Measurements from ENCODE around the gene PNPLA7. TPM values are rescaled to one million over a fixed set of nuclear protein-coding genes. Genes with fewer than 3 reads are reported as not detected.

The PNPLA7 gene
- total RNA-seq, 1 experiment from 2014 or later, result 0.77 TPM

GRCh38 chr9:137590469-137591383, 40.5 kb upstream of the PNPLA7 start, which contains the start of gene ZMYND19:
Gene ZMYND19 (minus strand): TSS chr9:137590512. CDS start chr9:137590263, 249 bp downstream.
- Histone ChIP-seq H3K27me3 (ENCODE audit: low read length) (no peaks in the 10 kb centered on the region), H3K4me3 (ENCODE audit: low read length) (peak within 1 kb of the TSS; percentile 89), H3K36me3 (ENCODE audit: low read depth, low read length) (peaks cover 10% of the 10 kb centered on the region; the same call in 1 of the 2 replicates), H2AFZ (ENCODE audit: low read length) (peak within 1 kb of the TSS; percentile 78), H3K27ac (ENCODE audit: low read length) (no peak within 1 kb of the TSS), H3K4me2 (ENCODE audit: low read length) (peak within 1 kb of the TSS; percentile 97), H3K9ac (ENCODE audit: low read length) (peak within 1 kb of the TSS; percentile 83), H4K20me1 (ENCODE audit: low read length) (0 out of 2 replicates have a peak, but pooled peaks cover 8% of the 10 kb centered on the region), H3K79me2 (ENCODE audit: low read length) (peaks cover 21% of the 10 kb centered on the region), H3F3A (ENCODE audit: low read length, unreplicated experiment) (no peaks in the 10 kb centered on the region), H3K9me3 (ENCODE audit: low read length) (no peaks in the 10 kb centered on the region), H3K9me2 (replicated peaks; ENCODE audit: low read length) (no peaks in the 10 kb centered on the region), H3K4me1 (ENCODE audit: insufficient read depth, low read length) (0 out of 2 replicates have a peak, but pooled peaks cover 9% of the 10 kb centered on the region)
- TF ChIP-seq EZH2 (IDR thresholded peaks at IDR 0.05; ENCODE audit: low read length, unreplicated experiment) (no peak), CTCF (conservative IDR thresholded peaks at IDR 0.05; ENCODE audit: low read depth, low read length) (no peak), EZH2phosphoT487 (IDR thresholded peaks at IDR 0.05; ENCODE audit: borderline replicate concordance, low read length) (no peak)
- DNase-seq (peak; percentile 86), ATAC-seq (peak; percentile 94)
- no TSS peak for BruUV-seq (replicated peaks)
- intact Hi-C loops (cut with micrococcal nuclease), result no loop called here
- ChIA-PET POLR2A (ENCODE audit: unreplicated experiment) (interaction anchor here (0.6 kb wide), 1 partner anchor 28 kb away, joined by 14 read pairs; the partner anchor contains the start of gene EHMT1), CTCF (interaction anchor here (0.5 to 1.1 kb wide), 4 partner anchors 15 to 520 kb away, joined by 3 to 8 read pairs (median 3); partner anchors contain the start of genes ARRDC1 and PNPLA7)

GRCh38 chr9:137590123-137590468, 39.9 kb upstream of the PNPLA7 start:
- no peak overlapping the region for H2AFZ ChIP-seq (ENCODE audit: low read length)

GRCh38 chr9:137589441-137590122, 39.4 kb upstream of the PNPLA7 start:
- POLR2A ChIA-PET (ENCODE audit: unreplicated experiment), result no interaction called here
- no peak overlapping the region for H3K27ac ChIP-seq (ENCODE audit: low read length)
- H3K9me2 ChIP-seq (replicated peaks; ENCODE audit: low read length), result no peaks in the 10 kb centered on the region
- H3K4me2 ChIP-seq (ENCODE audit: low read length), result peak overlapping the region; percentile 97
- peaks cover 10% of the 10 kb centered on the region; the same call in 1 of the 2 replicates for H3K36me3 ChIP-seq (ENCODE audit: low read depth, low read length)
- H4K20me1 ChIP-seq (ENCODE audit: low read length), result 0 out of 2 replicates have a peak, but pooled peaks cover 8% of the 10 kb centered on the region
- no peaks in the 10 kb centered on the region for H3K9me3 ChIP-seq (ENCODE audit: low read length)
- peak overlapping the region; percentile 83 for H3K9ac ChIP-seq (ENCODE audit: low read length)
- CTCF ChIA-PET, result interaction anchor here (1.1 kb wide), 1 partner anchor 16 kb away, joined by 8 read pairs; the partner anchor contains the start of gene ARRDC1
- no peak for TF ChIP-seq EZH2phosphoT487 (IDR thresholded peaks at IDR 0.05; ENCODE audit: borderline replicate concordance, low read length)
- no peak for TF ChIP-seq CTCF (conservative IDR thresholded peaks at IDR 0.05; ENCODE audit: low read depth, low read length)
- no peak for TF ChIP-seq EZH2 (IDR thresholded peaks at IDR 0.05; ENCODE audit: low read length, unreplicated experiment)
- BruUV-seq (replicated peaks), result no TSS peak
- no peak overlapping the region for H2AFZ ChIP-seq (ENCODE audit: low read length)
- ATAC-seq (peak; percentile 10; the same call in 1 of the 2 replicates), DNase-seq (no peak)
- peak overlapping the region; percentile 89 for H3K4me3 ChIP-seq (ENCODE audit: low read length)
- intact Hi-C loops (cut with micrococcal nuclease), result no loop called here
- H3K79me2 ChIP-seq (ENCODE audit: low read length), result peaks cover 21% of the 10 kb centered on the region
- H3K4me1 ChIP-seq (ENCODE audit: insufficient read depth, low read length), result 0 out of 2 replicates have a peak, but pooled peaks cover 9% of the 10 kb centered on the region
- no peaks in the 10 kb centered on the region for H3F3A ChIP-seq (ENCODE audit: low read length, unreplicated experiment)
- no peaks in the 10 kb centered on the region for H3K27me3 ChIP-seq (ENCODE audit: low read length)

More at GRCh38 chr9:137590123-137590468, 39.9 kb upstream of the PNPLA7 start:
- no TSS peak for BruUV-seq (replicated peaks)
- H4K20me1 ChIP-seq (ENCODE audit: low read length), result 0 out of 2 replicates have a peak, but pooled peaks cover 8% of the 10 kb centered on the region
- TF ChIP-seq EZH2phosphoT487 (IDR thresholded peaks at IDR 0.05; ENCODE audit: borderline replicate concordance, low read length), result no peak
- no peak overlapping the region for H3K9ac ChIP-seq (ENCODE audit: low read length)
- ChIA-PET CTCF (interaction anchor here (0.5 to 1.1 kb wide), 3 partner anchors 15 to 519 kb away, joined by 3 to 8 read pairs (median 3); partner anchors contain the start of gene ARRDC1), POLR2A (ENCODE audit: unreplicated experiment) (no interaction called here)
- ATAC-seq, result peak; percentile 23
- H3K9me3 ChIP-seq (ENCODE audit: low read length), result no peaks in the 10 kb centered on the region
- H3K4me3 ChIP-seq (ENCODE audit: low read length), result no peak overlapping the region; the same call in 1 of the 2 replicates
- H3K36me3 ChIP-seq (ENCODE audit: low read depth, low read length), result peaks cover 10% of the 10 kb centered on the region; the same call in 1 of the 2 replicates
- no peak overlapping the region for H3K4me2 ChIP-seq (ENCODE audit: low read length)
- DNase-seq, result no peak
- no peaks in the 10 kb centered on the region for H3K9me2 ChIP-seq (replicated peaks; ENCODE audit: low read length)
- intact Hi-C loops (cut with micrococcal nuclease), result no loop called here
- H3K27me3 ChIP-seq (ENCODE audit: low read length), result no peaks in the 10 kb centered on the region
- no peak overlapping the region for H3K27ac ChIP-seq (ENCODE audit: low read length)
- peaks cover 21% of the 10 kb centered on the region for H3K79me2 ChIP-seq (ENCODE audit: low read length)
- 0 out of 2 replicates have a peak, but pooled peaks cover 9% of the 10 kb centered on the region for H3K4me1 ChIP-seq (ENCODE audit: insufficient read depth, low read length)
- H3F3A ChIP-seq (ENCODE audit: low read length, unreplicated experiment), result no peaks in the 10 kb centered on the region
